GM12891 (cell line): ENCODE results near the gene POLD2.

Source experiments
- PAX5 ChIP-seq: IDR thresholded peaks from 2 replicates; pipeline ENCODE4 v1.6.1; 2011; ENCODE audit warnings: low read length, moderate library complexity, mild to moderate bottlenecking; ENCODE audit not compliant: insufficient read depth, severe bottlenecking
- POLR2A ChIP-seq: IDR thresholded peaks from 2 replicates; pipeline ENCODE4 v1.6.1; 2011; ENCODE audit warnings: low read depth, low read length, control low read depth
- POLR2AphosphoS5 ChIP-seq: IDR thresholded peaks from 2 replicates; pipeline ENCODE4 v1.6.1; 2011; ENCODE audit warnings: low read depth, low read length, control low read depth
- POU2F2 ChIP-seq: IDR thresholded peaks from 2 replicates; pipeline ENCODE4 v1.6.1; 2011; ENCODE audit warnings: low read depth, mild to moderate bottlenecking, control low read depth, low read length, moderate library complexity
- SPI1 ChIP-seq: IDR thresholded peaks from 2 replicates; pipeline ENCODE4 v1.6.1; 2011; ENCODE audit warnings: low read depth, low read length, control low read depth
- TAF1 ChIP-seq: IDR thresholded peaks from 2 replicates; pipeline ENCODE4 v1.6.1; 2011; ENCODE audit warnings: low read depth, low read length, control low read depth

DNA sequence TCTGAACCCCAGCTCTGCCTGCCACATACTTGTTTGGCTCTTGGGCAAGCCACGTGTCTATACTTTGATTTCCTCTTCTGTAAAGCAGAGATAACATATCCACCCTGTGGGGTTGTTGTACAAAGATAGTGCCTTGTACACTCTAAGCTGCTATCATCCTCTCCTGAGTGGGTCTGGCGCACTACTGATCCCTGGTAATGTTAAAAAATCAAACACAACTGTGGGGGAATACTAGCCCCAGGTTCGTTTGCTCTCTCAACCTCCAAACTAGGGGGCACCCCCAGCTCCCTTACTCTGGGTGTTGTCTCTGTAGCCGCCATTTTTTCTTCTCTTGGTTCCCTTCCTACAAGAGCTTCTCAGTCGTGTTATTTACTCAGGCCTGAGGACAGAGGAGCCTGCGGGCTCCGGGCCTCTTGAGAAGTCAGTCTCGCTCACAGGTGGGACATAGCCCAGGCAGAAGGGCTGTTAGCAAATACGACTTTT, 42.0 kb downstream of the POLD2 start:
- TF ChIP-seq POLR2AphosphoS5 (no peak), POLR2A (peak; percentile 50; the same call in 1 of the 2 replicates), PAX5 (no peak), SPI1 (no peak), TAF1 (no peak), POU2F2 (no peak)
